ENCODE measurements around the gene TIGIT.

Gene TIGIT

DNA sequence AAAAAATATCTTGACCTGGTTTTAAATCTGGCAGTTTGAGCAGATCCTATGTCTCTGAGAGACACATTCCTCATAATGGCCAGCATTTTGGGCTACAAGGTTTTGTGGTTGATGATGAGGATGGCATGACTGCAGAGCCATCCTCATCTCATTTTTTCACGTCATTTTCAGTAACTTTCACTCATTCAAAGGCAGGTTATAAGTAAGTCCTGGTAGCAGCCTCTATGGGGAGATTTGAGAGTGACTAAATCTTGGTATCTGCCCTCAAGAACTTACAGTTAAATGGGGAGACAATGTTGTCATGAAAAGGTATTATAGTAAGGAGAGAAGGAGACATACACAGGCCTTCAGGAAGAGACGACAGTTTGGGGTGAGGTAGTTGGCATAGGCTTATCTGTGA is 14.5 kb downstream of the TIGIT start:
- in situ Hi-C loops (cut with MboI; ENCODE audit: low sequenced_read_pairs, unreplicated experiment): no loop called here
- TF ChIP-seq, protein P1, sequence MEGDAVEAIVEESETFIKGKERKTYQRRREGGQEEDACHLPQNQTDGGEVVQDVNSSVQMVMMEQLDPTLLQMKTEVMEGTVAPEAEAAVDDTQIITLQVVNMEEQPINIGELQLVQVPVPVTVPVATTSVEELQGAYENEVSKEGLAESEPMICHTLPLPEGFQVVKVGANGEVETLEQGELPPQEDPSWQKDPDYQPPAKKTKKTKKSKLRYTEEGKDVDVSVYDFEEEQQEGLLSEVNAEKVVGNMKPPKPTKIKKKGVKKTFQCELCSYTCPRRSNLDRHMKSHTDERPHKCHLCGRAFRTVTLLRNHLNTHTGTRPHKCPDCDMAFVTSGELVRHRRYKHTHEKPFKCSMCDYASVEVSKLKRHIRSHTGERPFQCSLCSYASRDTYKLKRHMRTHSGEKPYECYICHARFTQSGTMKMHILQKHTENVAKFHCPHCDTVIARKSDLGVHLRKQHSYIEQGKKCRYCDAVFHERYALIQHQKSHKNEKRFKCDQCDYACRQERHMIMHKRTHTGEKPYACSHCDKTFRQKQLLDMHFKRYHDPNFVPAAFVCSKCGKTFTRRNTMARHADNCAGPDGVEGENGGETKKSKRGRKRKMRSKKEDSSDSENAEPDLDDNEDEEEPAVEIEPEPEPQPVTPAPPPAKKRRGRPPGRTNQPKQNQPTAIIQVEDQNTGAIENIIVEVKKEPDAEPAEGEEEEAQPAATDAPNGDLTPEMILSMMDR (IDR thresholded peaks at IDR 0.05; ENCODE audit: borderline replicate concordance, control extremely low read depth, extremely low read depth, insufficient read depth, missing control alignments): no peak
- no peak for DNase-seq (ENCODE audit: low spot score)

DNA sequence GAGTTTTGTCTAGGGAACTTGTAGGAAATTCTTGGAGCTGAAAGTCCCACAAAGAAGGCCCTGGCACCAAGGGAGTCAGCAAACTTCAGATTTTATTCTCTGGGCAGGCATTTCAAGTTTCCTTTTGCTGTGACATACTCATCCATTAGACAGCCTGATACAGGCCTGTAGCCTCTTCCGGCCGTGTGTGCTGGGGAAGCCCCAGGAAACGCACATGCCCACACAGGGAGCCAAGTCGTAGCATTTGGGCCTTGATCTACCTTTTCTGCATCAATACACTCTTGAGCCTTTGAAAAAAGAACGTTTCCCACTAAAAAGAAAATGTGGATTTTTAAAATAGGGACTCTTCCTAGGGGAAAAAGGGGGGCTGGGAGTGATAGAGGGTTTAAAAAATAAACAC is 15.0 kb downstream of the TIGIT start:
- in situ Hi-C loops (cut with MboI; ENCODE audit: low sequenced_read_pairs, unreplicated experiment): no loop called here
- TF ChIP-seq, protein P1 (IDR thresholded peaks at IDR 0.05; ENCODE audit: borderline replicate concordance, control extremely low read depth, extremely low read depth, insufficient read depth, missing control alignments): no peak

DNA sequence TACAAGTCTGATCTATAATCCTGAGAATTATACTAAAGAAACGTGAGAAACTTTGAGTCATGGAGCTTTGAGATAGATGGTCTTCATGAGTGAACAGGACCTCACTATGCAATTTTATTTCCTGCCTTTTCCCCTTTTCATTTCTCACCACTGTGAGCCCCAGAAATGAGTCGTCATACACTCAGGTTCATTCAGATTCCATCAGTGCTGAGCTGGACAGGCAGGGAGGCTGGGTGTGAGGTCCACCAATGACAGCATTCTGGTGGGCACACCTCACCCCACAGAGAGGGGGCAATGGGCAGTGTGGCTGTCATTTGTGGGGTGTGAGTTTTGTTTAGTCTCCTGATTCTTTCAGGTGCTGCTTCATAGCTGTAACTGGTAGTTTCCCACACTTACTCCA is 16.9 kb downstream of the TIGIT start:
- in situ Hi-C loops (cut with MboI; ENCODE audit: low sequenced_read_pairs, unreplicated experiment): no loop called here
- TF ChIP-seq, protein P1 (IDR thresholded peaks at IDR 0.05; ENCODE audit: borderline replicate concordance, control extremely low read depth, extremely low read depth, insufficient read depth, missing control alignments): no peak
- no peak for DNase-seq (ENCODE audit: low spot score)

More for the DNA sequence above, 15.0 kb downstream of the TIGIT start:
- DNase-seq (ENCODE audit: low spot score): peak; percentile 50

DNA sequence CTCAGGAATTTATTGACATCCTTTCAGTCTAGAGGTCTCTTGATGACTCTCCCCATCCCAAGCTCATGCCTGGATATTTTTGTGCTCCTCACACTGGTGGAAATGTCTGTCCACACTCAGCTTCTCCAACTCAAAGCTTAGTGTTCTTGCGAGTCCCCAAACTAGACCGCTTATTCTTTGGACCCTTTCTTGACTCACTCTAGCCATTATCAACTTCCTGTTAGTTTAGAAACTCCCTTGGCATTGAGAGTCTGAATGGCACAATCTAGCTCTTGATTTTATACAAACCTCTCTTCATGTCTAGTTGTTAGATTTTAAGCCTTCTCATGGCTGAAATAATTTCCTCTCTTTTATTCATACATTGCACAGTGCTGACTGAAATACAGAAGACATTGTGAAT is 19.6 kb downstream of the TIGIT start:
- in situ Hi-C loops (cut with MboI; ENCODE audit: low sequenced_read_pairs, unreplicated experiment): no loop called here
- TF ChIP-seq, protein P1 (IDR thresholded peaks at IDR 0.05; ENCODE audit: borderline replicate concordance, control extremely low read depth, extremely low read depth, insufficient read depth, missing control alignments): no peak
- no peak for DNase-seq (ENCODE audit: low spot score)

DNA sequence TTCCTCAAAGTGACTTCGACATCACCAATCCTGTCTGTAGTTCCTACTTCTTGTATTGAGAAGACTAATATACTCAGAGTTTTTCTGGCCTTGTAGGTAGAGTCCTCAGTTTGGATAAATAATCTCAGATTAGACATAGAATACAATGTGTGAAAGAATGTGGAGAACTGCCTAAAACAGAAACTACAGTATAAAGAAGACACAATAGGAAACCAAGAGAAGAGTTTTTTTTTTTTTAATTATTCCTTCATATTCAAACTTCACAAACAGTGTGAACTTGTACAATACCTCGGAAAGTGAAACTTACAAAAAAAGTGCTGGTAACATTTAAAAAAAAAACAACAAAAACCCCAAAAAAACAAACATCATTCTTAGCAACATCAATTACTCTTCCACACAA is 20.5 kb downstream of the TIGIT start:
- TF ChIP-seq, protein P1 (IDR thresholded peaks at IDR 0.05; ENCODE audit: borderline replicate concordance, control extremely low read depth, extremely low read depth, insufficient read depth, missing control alignments): no peak
- in situ Hi-C loops (cut with MboI; ENCODE audit: low sequenced_read_pairs, unreplicated experiment): no loop called here
- DNase-seq (ENCODE audit: low spot score): no peak

DNA sequence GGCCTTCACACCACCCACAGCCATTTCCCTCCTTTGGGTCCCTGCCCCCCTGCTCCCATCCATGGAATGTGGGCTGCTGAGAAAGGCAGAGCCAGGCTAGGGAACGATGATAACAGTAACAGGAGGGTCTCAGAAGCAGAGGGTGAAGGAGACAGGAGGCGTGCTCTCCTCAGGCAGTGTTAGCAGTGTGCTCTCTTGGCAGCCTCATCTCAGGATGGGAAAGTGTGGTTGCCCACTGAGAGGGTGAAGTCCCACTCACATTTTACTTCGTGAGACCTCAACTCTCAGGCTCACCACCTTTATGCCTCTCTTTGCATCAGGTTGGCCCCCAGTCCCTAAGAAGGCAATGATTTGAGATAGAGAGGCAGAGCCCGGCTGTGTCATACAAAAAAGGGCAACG is 24.5 kb downstream of the TIGIT start:
- no peak for DNase-seq (ENCODE audit: low spot score)
- TF ChIP-seq, protein P1 (IDR thresholded peaks at IDR 0.05; ENCODE audit: borderline replicate concordance, control extremely low read depth, extremely low read depth, insufficient read depth, missing control alignments): no peak
- in situ Hi-C loops (cut with MboI; ENCODE audit: low sequenced_read_pairs, unreplicated experiment): no loop called here

DNA sequence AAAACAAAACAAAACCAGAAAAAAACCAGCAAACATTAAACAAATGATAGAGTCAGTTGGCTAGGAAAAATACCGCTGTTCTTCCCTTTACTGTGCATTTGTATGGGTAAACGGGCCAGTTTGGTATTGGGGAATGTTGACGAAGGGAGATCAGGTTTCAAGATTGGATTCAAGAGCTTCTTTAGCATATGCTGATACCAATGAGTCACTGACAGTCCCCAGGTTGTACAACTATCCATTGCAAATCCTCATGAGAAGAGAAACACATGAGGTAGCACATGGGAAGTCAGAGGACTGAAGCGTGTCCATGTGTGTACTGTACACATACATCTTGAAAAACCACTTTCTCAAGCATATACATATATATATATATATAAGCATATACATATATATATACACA is 25.6 kb downstream of the TIGIT start:
- in situ Hi-C loops (cut with MboI; ENCODE audit: low sequenced_read_pairs, unreplicated experiment): no loop called here
- DNase-seq (ENCODE audit: low spot score): no peak
- TF ChIP-seq, protein P1 (IDR thresholded peaks at IDR 0.05; ENCODE audit: borderline replicate concordance, control extremely low read depth, extremely low read depth, insufficient read depth, missing control alignments): no peak

Data from GM13976 (cell line).